ENCODE results near the gene MAD1L1. TPM values are rescaled to one million over a fixed set of nuclear protein-coding genes. Genes with fewer than 3 reads are reported as not detected.

Gene MAD1L1
- total and polyA plus RNA-seq, 8 donors, result 21.4 to 58.8 (median 22.5) TPM

- no peaks in the 10 kb centered on the region for H3K9me3 ChIP-seq
- intact Hi-C loops (cut with DNase I), result no loop called here
- H3K36me3 ChIP-seq, result peaks cover 0 to 13% of the 10 kb centered on the region in 2 donors
- H3K4me1 ChIP-seq, result no peaks in the 10 kb centered on the region
- no peaks in the 10 kb centered on the region for H3K27me3 ChIP-seq
- ATAC-seq, result no peak
- H3K4me3 ChIP-seq, result no peak overlapping the region
- no peak for TF ChIP-seq CTCF (IDR thresholded peaks at IDR 0.05)
- DNase-seq, result peak in 1 of 4 donors; percentile 31
- no peak overlapping the region for H3K27ac ChIP-seq
These were observed 182.8 kb downstream of the MAD1L1 start for GRCh38 chr7:2049782-2050510.

DNA sequence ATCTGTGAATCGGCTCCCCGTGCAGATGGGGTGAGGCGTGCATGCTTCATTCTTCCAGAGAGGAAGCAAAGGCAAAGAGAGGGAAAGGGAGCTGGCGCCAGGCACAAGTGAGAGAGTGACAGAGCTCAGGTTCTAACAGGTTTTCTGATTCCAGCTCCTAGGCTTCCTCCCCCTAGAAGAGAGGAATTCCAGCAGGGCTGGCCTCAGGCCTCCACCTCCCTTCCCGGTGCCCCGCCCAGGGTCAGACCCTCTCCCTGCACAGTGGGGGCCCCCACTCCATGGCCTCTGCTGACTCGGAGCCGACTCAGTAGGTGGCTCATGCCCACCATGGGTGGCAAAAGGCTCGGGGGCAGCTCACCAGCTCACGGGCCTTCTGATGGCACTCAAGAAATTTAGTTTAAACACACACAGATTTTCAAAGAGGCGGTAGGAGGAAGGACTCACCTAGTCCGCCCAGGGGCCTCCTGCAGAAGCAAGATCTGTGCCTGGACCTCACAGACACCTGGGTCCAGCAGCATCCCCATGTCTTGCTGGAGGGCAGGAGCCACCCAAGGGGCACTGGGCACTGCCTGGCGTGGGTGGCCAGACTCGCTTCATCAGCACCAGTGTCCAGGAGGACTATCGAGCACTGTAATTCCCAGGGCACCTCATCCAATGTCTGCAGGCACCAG lies 183.5 kb downstream of the MAD1L1 start:
- intact Hi-C loops (cut with DNase I), result no loop called here
- no peak for ATAC-seq

GRCh38 chr7:2048531-2048930 lies 184.2 kb downstream of the MAD1L1 start:
- peaks cover 0 to 5% of the 10 kb centered on the region in 2 donors for H3K36me3 ChIP-seq
- ATAC-seq (no peak), DNase-seq (peak in 1 of 4 donors; percentile 70)
- H3K27ac ChIP-seq, result no peak overlapping the region
- no peaks in the 10 kb centered on the region for H3K27me3 ChIP-seq
- H3K4me1 ChIP-seq, result no peaks in the 10 kb centered on the region
- no peak overlapping the region for H3K4me3 ChIP-seq
- no peak for TF ChIP-seq CTCF (IDR thresholded peaks at IDR 0.05)
- H3K9me3 ChIP-seq, result no peaks in the 10 kb centered on the region
- intact Hi-C loops (cut with DNase I), result no loop called here

More for the DNA sequence above, 183.5 kb downstream of the MAD1L1 start:
- peak in 1 of 4 donors; percentile 41 for DNase-seq
- Histone ChIP-seq H3K4me1 (no peaks in the 10 kb centered on the region), H3K36me3 (peaks cover 0 to 7% of the 10 kb centered on the region in 2 donors), H3K4me3 (no peak overlapping the region), H3K9me3 (no peaks in the 10 kb centered on the region), H3K27ac (no peak overlapping the region), H3K27me3 (no peaks in the 10 kb centered on the region)
- no peak for TF ChIP-seq CTCF (IDR thresholded peaks at IDR 0.05)

- DNase-seq (peak in 1 of 4 donors; percentile 46), ATAC-seq (no peak)
- no peak overlapping the region for H3K4me3 ChIP-seq
These were observed 184.7 kb downstream of the MAD1L1 start for GRCh38 chr7:2048006-2048405.

More at GRCh38 chr7:2048006-2048405, 184.7 kb downstream of the MAD1L1 start:
- no peaks in the 10 kb centered on the region for H3K9me3 ChIP-seq
- H3K27me3 ChIP-seq, result no peaks in the 10 kb centered on the region
- H3K27ac ChIP-seq, result no peak overlapping the region
- H3K36me3 ChIP-seq, result peaks cover 0 to 11% of the 10 kb centered on the region in 2 donors
- intact Hi-C loops (cut with DNase I), result no loop called here
- TF ChIP-seq CTCF (IDR thresholded peaks at IDR 0.05), result no peak
- no peaks in the 10 kb centered on the region for H3K4me1 ChIP-seq

Measured in left lung (tissue), 10 donors.